ENCODE data around the gene CHPT1.
"Not testable (repeated sequence)": the region's sequence is repeated elsewhere in the genome, so short reads cannot be mapped to it uniquely, and the experiment has no call there.

CHPT1 gene

DNA sequence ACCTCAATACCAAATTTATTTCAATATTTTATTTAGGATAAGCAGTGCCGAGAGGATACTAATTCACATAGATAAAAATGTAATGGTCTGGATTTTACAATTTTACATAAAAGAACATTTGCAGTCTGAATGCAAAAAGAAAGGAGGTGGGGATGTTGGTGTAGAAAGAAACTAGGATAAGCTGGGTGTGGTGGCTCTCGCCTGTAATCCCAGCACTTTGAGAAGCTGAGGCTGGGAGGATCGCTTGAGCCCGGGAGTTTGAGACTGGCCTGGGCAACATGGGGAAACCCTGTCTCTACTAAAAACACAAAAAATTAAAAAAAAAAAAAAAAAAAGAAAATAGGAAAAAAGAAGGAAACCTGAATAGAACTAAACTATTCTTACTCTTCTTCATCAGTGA lies 25.0 kb downstream of the CHPT1 start:
- DNase-seq (ENCODE audit: low read depth): no peak

DNA sequence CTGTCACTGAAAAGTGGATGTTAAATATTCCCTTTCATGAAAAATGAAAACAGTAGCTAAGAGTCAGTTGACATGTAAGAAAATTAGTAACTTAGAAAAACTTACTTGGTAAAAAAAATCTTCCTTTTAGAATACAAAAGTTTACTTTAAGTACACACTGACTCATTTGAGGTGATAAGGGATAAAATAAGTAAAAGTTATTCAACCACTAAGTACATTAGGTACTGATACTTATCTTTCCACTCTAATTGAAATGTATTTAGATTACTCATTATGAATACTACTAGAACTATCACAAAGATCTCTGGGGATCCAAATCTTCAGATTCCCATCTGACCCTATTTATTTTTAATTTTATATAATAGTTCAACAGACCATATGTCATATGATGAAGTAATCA lies 29.7 kb downstream of the CHPT1 start:
- no peak for DNase-seq (ENCODE audit: low read depth)

DNA sequence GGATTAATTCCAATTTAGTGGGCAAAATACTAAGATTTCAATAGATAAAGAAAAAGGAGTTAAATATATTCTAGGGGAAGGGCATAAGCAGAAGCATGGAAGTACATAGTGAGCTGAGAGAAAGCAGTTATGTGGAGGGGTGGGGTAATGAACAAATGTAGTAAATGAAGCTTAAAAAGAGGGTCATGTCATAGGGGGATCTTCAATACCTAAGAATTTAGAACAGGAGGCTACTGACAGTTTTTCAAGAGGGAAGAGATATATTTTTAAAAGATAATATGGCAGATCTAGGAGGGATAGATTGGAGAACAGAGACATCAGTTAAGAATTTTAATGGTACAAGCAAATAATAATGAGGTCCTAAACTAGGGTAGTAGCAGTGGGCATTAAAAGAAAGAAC lies 32.4 kb downstream of the CHPT1 start:
- no peak for DNase-seq (ENCODE audit: low read depth)

DNA sequence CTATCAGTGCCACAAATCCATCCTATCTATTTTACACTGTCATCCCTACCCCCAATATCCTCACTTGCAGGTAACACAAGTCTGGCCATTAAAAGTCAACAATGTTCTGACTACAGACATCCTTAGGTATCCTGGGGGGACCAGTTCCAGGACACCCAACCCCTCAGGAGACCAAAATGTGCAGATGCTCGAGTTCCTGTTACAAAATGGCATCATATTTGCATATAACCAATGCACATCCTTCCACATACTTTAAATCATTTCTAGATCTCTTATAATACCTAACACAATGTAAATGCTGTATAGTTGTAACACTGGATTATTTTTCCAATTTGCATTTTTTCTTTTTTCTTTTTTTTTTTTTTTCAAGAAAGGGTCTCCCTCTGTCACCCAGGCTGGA lies 34.9 kb downstream of the CHPT1 start:
- no peak for DNase-seq (ENCODE audit: low read depth)

DNA sequence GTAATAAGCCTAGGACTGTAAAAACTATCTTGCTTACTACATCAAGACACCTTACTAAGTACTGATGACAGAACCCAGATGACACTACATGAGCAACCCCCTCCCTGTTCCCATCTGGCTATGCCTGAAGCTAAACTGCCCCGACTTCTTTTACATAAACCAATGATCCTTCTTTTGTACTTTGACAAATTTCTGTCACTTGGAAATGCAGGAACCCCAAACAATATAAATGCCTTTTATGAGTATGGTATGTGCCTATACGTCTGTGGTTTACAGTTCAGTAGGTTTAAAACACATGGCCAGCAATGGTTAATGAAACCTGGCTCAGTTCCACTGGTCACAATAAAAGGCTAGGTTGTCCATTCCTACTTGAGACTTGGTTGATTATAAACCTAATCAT lies 35.7 kb downstream of the CHPT1 start:
- DNase-seq (ENCODE audit: low read depth): no peak

DNA sequence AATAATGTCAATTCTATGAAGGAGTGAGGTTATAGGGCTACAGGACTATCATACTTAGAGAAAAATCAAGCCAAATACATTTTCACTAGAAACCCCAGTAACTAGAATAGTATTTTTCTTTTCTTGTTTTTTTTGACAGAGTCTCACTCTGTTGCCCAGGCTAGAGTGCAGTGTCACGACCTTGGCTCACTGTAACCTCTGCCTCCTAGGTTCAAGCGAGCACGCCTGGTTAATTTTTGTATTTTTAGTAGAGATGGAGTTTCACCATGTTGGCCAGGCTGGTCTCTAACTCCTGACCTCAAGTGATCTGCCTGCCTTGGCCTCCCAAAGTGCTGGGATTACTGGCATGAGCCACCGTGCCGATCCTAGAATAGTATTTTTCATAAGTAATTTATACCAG lies 37.0 kb downstream of the CHPT1 start:
- not testable (repeated sequence) for DNase-seq (ENCODE audit: low read depth)

DNA sequence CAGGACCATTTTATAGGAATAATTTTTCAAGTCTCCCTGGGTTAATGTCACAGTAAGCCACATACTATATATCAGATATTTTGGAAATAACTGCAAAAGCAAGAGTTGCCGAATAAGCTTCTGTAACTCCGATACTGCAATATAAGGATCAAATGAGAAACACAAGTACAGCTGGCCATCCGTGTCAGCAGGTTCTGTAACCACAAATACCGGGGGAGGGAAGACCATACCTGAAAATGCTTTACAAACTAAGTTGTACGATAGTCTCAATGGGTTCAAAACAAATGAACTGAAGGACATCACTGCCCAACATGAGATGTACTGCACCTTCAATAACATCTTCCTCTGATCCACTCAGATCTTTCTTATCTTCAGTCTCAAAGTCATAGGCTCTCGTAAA lies 40.0 kb downstream of the CHPT1 start:
- no peak for DNase-seq (ENCODE audit: low read depth)

DNA sequence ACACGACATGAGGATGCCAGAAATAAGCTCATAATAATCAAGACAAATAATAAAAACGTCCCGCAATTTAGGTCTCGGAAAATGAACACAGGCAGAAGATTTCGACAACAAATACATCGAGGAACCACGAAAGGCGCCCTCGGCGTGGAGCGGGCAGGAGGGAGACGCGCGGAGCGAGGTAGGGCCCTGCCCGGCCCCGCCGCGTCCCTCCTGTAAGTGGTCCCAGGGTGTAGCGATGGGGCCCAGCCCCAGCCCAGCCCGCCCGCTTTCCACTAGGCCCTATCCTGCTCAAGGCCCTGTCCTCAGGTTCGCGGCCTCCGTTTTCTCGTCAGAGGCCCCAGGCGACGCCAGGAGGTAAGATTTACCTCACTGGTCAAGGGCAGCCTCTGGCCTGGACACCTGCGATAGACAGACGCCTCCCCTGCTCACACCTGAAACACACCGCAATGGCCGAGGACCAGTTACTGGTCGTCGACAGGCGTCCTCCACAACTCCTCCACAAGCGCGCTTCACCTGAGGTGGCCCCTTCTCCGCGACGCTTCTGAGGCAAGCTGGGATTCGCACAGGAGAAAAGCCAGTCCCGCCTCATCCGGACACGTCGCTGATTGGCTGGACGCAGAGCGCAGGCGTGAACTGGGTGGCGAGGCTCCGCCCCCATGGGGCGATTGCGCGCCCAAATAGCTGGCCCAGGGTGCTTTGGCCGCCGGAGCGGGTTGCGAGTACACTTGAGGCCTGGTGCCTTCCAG lies 41.7 kb downstream of the CHPT1 start, which contains the start of gene SYCP3:
Gene SYCP3, minus strand, starts transcription at position 543 of the 746 bp plus-strand sequence. CDS start 1,527 bp downstream, outside the sequence.
- no peak for DNase-seq (ENCODE audit: low read depth)

DNA sequence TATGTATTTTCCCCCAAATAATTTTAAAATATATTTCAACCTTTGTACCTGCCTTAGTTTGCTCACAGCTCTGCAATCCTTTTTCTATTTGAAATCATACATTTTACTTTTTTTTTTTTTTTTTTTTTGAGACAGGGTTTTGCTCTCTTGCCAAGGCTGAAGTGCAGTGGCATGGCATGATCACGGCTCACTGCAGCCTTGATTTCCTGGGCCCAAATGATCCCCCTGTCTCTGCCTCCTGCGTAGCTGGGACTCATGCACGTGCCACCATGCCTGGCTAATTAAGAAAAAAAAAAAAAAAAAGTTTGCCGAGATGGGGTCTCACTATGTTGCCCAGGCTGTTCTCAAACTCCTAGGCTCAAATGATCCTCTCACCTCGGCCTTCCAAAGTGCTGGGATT lies 43.1 kb downstream of the CHPT1 start:
- no peak for DNase-seq (ENCODE audit: low read depth)

DNA sequence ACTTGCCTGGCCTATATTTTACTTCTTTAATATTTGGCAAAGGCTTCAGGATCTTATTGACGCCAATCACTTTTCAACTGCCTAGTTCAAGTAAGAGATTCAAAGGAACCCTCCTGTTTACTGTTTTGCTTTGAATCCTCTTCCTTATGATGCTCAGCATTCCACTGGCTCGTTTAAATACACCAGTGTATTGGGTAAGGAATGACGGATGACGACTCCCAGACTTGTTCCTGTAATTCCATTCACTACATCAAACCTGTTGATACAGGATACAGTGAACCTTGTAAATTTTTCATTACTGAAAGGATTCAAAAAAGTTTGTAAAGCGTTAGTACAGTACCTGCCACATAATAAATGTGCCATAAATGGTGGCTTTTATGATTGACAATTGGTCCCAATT lies 43.5 kb downstream of the CHPT1 start:
- DNase-seq (ENCODE audit: low read depth): no peak

DNA sequence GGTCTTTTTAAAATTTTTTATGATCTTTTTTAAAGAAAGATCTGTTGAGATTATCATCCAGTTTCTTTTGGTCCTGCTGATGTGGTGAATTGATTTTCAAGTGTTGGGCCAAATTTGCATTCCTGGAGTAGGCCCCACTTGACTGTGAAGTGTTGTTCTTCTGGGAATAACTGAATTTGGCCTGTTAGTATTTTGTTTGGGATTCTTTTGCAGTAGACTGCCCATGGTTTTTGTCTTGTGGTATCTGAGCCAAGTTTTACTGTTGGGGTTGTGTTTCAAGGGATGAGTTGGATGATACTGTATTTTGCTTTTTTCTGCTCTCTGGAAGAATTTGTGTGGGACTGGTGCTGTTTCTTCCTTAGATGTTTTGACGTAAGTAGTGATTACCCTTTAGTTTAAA lies 45.8 kb downstream of the CHPT1 start:
- no peak for DNase-seq (ENCODE audit: low read depth)

DNA sequence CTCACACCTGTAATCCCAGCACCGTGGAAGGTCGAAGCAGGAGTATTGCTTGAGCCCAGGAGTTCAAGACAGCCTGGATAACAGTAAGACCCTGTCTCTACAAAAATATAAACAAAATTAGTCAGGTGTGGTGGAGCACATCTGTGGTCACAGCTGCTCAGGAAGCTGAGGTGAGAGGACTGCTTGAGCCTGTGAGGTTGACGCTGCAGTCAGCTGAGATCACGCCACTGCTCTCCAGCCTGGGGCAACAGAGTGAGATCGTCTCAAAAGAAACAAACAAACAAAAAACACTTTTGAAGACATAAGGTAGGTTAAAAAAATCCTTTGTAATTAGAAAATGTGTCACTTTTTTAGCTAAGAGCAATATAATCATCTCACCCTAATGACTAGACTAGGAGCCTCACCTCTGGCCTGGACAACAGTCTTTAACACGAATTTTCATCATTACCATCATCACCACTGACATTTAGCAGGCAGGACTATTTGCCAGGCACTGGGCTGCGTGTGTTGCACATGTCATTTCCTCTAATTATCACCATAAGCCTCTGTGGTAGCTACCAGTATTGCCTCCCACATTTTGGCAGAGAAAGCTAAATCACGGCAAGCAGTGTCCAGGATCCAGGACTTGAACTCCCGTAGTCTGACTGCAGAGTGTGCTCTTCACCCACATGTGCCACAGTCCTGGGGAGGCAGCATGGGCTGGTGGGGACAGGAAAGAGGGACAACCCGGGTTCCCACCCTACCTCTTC lies 46.5 kb downstream of the CHPT1 start:
- DNase-seq (ENCODE audit: low read depth): no peak

DNA sequence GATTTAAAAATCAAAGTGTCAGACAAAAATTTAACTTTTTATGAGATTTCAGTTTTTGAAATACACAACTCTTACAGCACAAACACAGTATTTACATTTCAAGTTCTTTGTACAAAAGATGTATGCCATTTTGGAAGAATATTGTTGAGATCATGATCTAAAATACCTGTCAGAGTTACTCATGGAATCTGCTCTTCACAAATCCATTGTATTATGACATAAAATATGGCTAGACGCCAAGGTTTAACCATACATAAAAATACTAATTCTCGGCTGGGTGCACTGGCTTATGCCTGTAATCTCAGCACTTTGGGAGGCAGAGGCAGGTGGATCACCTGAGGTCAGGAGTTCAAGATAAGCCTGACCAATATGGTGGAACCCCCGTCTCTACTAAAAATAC lies 48.0 kb downstream of the CHPT1 start:
- no peak for DNase-seq (ENCODE audit: low read depth)

DNA sequence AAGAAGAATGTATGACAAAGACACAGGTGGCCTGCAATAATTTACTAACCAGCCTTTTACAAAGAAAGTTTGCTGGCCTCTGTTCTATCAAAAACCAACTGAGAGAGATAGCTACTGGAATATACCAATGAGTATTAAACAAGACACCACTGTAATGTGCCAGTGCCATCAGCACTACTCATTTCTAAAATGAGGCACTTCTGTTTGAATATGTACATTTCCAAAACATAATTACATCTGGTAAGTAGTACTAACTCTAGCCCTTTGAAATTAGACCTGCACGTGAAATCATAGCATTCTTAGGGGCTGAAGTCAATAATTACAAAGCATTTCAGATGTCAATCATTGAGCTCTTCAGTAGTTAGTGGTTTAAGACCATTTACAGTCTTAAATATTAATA lies 48.8 kb downstream of the CHPT1 start:
- DNase-seq (ENCODE audit: low read depth): no peak

DNA sequence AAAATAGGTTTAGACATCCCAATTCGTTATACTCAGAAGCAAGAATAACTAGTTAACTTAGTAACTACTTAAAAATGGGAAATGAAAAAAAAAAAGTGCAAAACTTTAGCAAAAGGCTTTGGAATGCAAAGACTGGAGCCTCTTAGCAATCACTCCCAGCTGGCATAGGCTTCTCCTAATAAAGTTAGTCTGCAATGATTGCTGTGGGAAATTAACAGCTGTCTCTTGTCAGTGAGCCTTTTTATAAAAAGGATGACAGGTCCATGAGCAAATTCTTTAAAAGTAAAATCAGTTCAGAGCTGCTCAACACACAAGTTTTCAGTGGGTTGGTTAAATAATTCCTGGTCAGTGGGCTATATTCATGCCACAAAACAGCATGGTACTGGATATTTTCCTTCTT lies 49.2 kb downstream of the CHPT1 start:
- no peak for DNase-seq (ENCODE audit: low read depth)

DNA sequence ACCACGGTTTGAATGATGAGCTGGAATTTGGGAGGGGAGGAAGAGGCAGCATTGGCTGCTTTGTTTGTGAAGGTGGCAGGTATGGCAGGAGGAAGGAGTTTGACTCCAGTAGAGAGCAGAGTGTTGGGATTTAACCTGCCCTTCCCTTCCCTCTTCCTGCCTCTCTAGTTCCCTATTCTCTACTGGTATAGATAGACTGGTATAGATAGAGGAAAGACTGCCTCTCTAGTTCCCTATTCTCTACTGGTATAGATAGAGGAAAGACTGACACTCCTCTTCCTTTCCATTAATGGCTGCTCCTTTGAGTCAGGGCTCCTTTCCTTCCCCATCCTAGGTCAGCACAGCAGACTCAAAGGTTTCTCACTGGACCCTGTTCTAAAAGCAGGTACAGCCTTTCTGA lies 50.3 kb downstream of the CHPT1 start:
- no peak for DNase-seq (ENCODE audit: low read depth)

DNA sequence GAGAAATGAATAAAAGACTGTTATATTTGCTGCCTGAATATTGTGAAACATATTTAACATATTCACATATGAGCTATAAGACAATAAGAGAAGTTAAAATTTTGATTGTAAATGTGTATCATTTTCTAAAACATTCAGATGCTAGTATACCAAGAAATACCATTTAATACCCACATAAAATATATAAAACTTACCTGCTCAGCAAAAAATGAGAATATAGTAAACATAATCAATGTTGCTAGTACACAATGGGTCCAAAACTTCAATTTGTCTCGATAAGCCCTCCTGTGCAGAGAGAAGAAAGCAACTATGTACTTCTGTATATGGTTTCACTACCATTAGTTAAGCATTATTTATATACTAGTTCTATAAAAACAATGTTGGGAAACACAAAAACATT lies 51.5 kb downstream of the CHPT1 start:
- DNase-seq (ENCODE audit: low read depth): no peak

DNA sequence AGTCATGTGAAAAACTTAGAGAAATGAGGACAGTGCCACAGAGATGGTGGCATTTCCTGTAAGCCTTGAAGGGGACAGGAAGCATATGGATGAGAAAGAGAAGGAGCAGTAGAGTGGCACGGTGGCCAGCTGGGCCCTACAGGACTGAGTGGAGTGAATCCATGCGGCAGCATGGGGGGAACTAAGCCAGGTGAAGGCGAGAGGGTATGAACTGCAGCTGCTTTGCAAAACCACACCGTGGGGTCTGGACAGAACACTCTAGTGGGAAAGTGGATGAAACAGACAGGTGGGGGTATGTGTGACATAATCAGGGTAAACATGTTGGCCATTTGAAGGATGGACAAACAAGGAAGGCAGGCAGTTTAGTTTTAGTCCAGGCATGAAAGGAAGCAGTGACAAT lies 52.2 kb downstream of the CHPT1 start:
- no peak for DNase-seq (ENCODE audit: low read depth)

DNA sequence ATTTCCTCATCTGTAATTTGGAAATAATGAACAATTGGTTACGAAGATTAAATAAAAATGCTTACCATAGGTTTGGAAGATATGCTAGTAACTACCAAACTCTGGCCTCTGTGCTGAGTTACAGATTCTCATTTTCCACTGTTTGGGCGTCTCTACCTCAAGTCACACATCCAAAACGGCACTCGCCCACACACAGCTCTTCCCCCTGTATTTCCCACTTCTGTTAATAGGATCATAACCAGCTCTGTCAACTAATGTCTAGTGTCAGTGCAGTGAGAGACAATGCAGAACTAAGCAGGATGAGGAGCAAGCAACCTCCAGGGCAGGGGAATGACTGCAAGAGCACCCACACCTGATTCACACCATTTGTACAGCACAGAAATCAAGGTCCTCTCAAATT lies 52.7 kb downstream of the CHPT1 start:
- DNase-seq (ENCODE audit: low read depth): no peak

DNA sequence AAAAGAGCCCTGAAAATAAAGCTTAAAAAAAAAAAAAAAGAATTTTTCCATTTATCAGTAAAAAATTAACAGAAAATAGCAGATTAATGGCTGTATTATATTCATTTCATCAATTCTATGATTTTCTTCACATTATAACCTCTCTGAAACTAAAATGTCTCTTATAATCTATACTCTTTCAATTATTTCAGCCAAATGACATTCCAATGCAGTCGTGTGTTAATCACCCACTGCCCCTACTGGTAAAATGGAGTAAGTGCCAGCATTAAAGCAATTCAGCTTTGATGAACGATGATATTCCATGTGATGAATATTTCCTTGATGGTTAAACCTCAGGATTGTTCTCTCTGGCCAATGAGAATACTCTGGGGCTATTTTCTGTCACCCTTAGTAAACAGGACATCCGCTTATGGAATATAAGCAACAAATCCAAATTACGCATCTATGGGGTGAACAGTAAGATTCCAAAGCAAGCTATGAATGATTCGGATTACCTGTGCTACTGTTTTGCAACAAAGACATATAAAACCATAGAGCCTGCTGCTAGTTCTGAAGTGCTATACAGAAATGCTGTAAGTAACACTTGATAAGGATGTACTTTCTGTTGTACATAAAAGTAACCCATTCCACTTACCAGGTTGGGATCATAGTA lies 62.1 kb downstream of the CHPT1 start:
- no peak for DNase-seq (ENCODE audit: low read depth)

DNA sequence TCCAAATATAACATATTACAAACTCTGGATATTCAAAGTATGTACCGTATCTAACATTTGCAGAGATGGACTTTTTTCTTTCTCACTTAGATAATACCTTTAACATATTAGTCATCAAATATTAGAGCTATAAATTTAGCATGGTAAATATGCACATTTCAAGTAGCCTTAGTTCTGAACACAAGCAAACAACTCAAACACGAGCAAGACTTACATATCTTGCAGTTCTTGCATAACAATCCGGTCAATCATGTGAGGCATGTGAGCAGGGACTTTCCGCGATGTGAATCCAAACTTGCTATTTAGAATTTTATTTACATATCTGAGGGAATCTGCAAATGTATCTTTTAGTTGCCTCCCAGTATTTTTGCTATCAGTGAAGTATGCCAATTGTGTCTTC lies 63.9 kb downstream of the CHPT1 start:
- DNase-seq (ENCODE audit: low read depth): no peak

DNA sequence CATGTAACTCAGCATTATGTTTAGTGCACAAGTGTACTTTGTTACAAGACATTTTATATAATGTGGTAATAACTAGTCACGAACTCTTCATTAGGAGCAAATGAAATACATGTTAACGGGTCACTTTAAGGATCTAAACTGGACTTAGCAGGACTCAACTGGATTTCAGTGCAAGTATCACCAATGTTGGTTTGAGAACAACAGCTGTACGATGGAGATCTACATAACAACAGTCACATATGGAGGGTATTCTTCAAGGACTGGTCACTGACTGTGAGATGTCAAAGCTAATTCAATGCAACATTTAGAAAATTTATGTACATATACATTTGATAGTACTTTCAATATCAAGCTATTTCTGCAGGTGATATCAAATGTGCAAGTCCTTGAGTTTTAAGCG lies 64.3 kb downstream of the CHPT1 start:
- no peak for DNase-seq (ENCODE audit: low read depth)

DNA sequence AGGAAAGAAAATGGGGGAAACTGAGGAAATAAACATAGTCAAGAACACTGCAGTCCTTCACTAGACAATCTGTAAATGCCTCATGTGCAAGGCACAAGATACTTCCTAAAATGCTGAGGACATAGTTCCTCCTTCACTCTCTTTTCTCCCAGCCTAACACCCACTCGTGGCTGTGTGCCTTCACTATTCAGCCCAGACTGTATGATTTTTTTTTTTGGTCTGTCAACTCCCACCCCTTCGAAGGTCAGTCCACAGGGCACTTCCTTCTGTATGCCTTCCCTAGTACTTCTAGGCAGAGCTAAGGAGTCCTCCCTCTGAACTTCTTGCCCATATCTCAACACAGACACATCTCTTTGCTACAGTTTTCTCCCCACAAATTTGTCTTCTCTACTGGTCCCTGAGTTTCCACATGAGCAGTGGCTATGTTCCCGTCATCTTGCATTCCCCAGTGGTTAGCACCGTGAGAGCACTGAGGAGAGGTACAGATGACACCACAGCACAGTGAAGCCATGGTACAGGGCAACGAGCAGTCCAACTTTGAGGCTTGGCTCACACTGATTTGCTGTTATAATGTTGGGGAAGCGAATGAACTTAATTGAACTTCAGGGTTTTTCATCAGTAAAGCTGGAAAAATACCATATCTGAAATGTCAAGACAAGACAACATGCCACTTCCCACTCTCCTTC lies 65.9 kb downstream of the CHPT1 start:
- no peak for DNase-seq (ENCODE audit: low read depth)
